Bronchial epithelial cell (primary cell): ENCODE measurements around the gene CANT1. TPM values are rescaled to one million over a fixed set of nuclear protein-coding genes. Genes with fewer than 3 reads are reported as not detected.

Experiments used
- DNase-seq: peaks from one replicate; pipeline ENCODE4 v3.0.0-alpha.2; 2010; ENCODE audit warnings: low read depth
- FAIRE-seq: peaks from 2 replicates; lab custom pipeline; 2011; peaks lifted over from hg19 to GRCh38; lab: Jason Lieb, UNC
- H3K27me3 ChIP-seq: 2 replicates; pipeline ENCODE4 v1.5.1; 2011; ENCODE audit warnings: low read length; ENCODE audit not compliant: control insufficient read depth, insufficient read depth
- H3K36me3 ChIP-seq: 2 replicates; pipeline ENCODE4 v1.5.1; 2011; ENCODE audit warnings: low read length; ENCODE audit not compliant: control insufficient read depth, insufficient read depth
- H3K4me3 ChIP-seq: 2 replicates; pipeline ENCODE4 v1.5.1; 2011; ENCODE audit warnings: mild to moderate bottlenecking, low read depth, low read length, control low read depth
- total RNA-seq: library from RNA; depleted of rRNA; stranded (reverse); fragments of >200 nt; gene quantifications from 2 replicates; pipeline ENCODE4 v1.2.1, GENCODE V29; 2014
- TF ChIP-seq, protein P1 (sequence below): IDR thresholded peaks from 2 replicates; pipeline ENCODE4 v1.5.1; 2011; ENCODE audit warnings: mild to moderate bottlenecking, moderate library complexity, low read length, control low read depth, inconsistent platforms; ENCODE audit not compliant: insufficient read depth, severe bottlenecking

The CANT1 gene
- total RNA-seq, 1 donor from 2014 or later, result 60.0 TPM

DNA sequence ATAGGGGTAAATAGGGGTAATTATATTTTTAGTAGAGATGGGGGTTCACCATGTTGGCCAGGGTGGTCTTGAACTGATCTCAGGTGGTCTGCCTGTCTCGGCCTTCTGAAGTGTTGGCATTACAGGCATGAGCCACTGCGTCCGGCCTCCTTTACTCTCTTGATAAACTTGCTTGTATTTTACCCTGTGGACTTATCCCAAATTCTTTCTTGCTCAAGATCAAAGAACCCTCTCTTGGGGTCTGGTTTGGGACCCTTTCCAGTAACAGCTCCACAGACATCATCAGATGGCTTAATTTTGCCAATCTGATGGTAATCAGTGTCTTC is 8.8 kb upstream of the CANT1 start:
- FAIRE-seq, result no peak
- no peak for DNase-seq
- TF ChIP-seq, protein P1, sequence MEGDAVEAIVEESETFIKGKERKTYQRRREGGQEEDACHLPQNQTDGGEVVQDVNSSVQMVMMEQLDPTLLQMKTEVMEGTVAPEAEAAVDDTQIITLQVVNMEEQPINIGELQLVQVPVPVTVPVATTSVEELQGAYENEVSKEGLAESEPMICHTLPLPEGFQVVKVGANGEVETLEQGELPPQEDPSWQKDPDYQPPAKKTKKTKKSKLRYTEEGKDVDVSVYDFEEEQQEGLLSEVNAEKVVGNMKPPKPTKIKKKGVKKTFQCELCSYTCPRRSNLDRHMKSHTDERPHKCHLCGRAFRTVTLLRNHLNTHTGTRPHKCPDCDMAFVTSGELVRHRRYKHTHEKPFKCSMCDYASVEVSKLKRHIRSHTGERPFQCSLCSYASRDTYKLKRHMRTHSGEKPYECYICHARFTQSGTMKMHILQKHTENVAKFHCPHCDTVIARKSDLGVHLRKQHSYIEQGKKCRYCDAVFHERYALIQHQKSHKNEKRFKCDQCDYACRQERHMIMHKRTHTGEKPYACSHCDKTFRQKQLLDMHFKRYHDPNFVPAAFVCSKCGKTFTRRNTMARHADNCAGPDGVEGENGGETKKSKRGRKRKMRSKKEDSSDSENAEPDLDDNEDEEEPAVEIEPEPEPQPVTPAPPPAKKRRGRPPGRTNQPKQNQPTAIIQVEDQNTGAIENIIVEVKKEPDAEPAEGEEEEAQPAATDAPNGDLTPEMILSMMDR, result no peak
- no peaks in the 10 kb centered on the region for H3K27me3 ChIP-seq
- H3K4me3 ChIP-seq, result no peak overlapping the region
- H3K36me3 ChIP-seq, result no peaks in the 10 kb centered on the region

DNA sequence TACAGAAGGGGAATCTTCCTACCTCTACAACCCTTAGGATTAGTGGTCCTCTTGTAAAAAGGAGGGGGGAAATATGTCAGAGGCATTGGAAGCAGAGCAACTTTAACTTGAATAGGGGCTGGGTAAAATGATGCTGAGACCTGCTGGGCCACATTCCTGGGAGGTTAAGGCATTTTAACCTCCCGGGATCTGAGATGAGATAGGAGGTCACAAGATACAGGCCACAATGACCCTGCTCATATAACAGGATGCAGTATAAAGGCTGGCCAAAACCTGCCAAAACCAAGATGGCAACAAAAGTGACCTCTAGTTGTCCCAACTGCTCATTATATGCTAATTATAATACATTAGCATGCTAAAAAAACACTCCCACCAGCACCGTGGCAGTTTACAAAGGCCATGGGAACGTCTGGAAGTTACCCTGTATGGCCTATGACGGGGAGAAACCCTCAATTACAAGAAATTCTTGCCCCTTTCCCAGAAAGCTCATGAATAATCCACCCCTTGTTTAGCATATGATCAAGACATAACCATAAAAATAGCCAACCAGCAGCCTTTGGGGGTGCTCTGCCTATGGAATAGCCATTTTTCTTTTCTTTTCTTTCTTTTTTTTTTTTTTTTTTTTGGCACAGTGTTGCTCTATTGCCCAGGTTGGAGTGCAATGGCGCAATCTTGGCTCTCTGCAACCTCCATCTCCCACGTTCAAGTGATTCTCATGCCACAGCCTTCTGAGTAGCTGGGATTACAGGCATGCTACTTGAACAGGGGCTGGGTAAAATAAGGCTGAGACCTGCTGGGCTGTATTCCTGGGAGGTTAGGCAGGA is 8.2 kb upstream of the CANT1 start:
- FAIRE-seq (no peak), DNase-seq (no peak)
- Histone ChIP-seq H3K27me3 (no peaks in the 10 kb centered on the region), H3K4me3 (no peak overlapping the region), H3K36me3 (no peaks in the 10 kb centered on the region)
- TF ChIP-seq, protein P1, result no peak

DNA sequence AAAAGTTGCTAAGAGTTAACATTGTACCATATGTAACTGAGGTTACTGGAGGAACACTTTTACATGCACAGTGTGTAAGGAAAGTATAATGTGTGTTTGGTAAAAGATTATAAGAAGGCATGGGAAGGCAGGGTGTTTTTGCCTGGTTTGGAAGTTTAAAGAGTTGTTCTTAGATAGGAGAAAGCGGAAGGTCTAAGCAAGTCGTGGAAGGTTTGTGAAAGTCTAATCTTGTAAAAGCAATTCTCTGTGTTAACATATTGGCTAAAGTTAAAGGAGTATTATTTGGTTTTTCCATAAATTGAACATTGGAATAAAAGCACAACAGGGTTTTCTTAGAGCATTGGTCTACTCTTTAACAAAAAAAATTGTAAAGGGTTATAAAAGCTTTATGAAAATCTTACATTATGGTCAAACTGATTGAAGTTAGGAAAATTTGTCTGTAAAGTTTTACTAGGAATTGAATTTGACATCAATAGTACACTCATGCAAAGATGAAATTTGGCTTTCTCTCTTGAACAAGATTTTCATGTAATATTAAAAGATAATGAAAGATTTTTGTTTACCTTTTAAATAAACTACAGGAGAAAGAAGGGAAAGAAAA is 4.7 kb upstream of the CANT1 start:
- Histone ChIP-seq H3K4me3 (no peak overlapping the region), H3K36me3 (no peaks in the 10 kb centered on the region), H3K27me3 (no peaks in the 10 kb centered on the region)
- TF ChIP-seq, protein P1, result no peak
- no peak for FAIRE-seq
- DNase-seq, result no peak

DNA sequence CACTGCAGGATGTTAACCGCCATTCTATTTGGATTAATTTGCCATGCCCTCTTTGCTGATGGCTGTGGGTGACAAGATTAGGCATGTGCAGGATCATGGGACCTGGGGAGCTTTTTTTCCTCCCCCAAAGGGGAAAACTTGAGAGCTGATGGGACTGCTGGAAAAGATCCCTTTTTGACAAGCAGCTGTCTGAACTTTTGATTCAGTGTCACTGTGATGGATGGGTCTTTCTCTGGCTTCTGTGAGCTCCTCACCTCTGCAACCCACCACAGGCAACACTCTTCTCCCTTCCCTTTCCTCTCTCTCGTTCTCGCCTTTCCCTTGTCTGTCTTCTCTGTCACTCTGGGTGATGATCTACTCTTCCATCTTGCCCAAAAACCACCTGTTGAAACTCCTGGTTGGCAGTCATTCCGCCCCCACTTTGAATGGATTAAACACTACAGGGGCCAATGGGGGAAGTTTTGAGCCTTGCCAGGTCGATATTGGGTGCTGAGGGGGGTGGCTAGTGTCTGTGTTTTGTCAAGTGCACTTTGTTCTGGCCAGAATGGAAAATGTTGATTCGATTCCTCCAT is 3.1 kb upstream of the CANT1 start:
- FAIRE-seq (no peak), DNase-seq (no peak)
- Histone ChIP-seq H3K4me3 (no peak overlapping the region), H3K36me3 (peaks cover 4% of the 10 kb centered on the region), H3K27me3 (no peaks in the 10 kb centered on the region)
- TF ChIP-seq, protein P1, result no peak

DNA sequence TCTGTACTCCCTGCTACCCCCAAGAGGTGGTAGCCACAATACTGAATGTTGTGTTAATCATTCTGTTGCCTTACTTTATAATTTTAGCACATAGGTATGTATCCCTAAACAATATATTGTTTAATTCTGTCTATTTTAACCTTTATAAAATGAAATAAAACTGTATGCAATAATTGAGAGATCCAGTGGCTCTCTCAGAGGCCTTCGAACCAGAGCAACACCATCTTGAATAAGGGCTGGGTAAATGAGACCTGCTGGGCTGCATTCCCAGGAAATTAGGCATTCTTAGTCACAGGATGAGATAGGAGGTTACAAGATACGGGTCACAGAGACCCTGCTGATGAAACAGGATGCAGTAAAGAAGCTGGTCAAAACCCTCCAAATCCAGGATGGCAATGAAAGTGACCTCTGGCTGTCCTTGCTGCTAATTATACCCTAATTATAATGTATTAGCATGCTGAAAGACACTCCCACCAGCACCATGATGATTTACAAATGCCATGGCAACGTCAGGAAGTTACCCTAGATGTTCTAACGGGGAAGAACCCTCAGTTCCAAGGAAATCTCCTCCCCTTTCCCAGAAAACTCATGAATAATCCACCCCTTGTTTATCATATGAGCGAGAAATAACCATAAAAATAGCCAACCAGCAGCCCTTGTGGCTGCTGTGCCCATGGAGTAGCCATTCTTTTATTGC is 2.0 kb upstream of the CANT1 start:
- TF ChIP-seq, protein P1, result no peak
- Histone ChIP-seq H3K27me3 (no peaks in the 10 kb centered on the region), H3K4me3 (no peak overlapping the region), H3K36me3 (peaks cover 6% of the 10 kb centered on the region)
- DNase-seq, result peak; percentile 91
- no peak for FAIRE-seq
